Neutrophil (primary cell): ENCODE measurements around the gene MAPK8IP1.
"Not testable (repeated sequence)": the region's sequence is repeated elsewhere in the genome, so short reads cannot be mapped to it uniquely, and the experiment has no call there.

Experiments used
- H3K27ac ChIP-seq: fragments of 200-600 bp; sonication (generic); 2 replicates; pipeline ENCODE4 v1.5.1; 2016; ENCODE audit warnings: mild to moderate bottlenecking, moderate library complexity
- H3K27me3 ChIP-seq: fragments of 200-600 bp; sonication (generic); 2 replicates; pipeline ENCODE4 v1.6.0; 2016; ENCODE audit warnings: mild to moderate bottlenecking
- H3K36me3 ChIP-seq: fragments of 200-600 bp; sonication (generic); 2 replicates; pipeline ENCODE4 v1.5.1; 2017
- H3K4me1 ChIP-seq, 2 experiments: fragments of 200-600 bp in 1 of 2; sonication (generic) in 1 of 2; 1 replicate in 1 of 2; 2 replicates in 1 of 2; pipeline versions ENCODE4 v1.5.1 to v1.6.1; 2013 to 2016; ENCODE audit warnings: low read depth in 1 of 2, low read length in 1 of 2, mild to moderate bottlenecking in 1 of 2, moderate library complexity in 1 of 2; ENCODE audit not compliant: control insufficient read depth in 1 of 2, insufficient read depth in 1 of 2
- H3K4me3 ChIP-seq, 2 experiments: fragments of 200-600 bp in 1 of 2; sonication (generic) in 1 of 2; 1 replicate in 1 of 2; 2 replicates in 1 of 2; pipeline ENCODE4 v1.5.1; 2013 to 2016; ENCODE audit warnings: low read depth in 1 of 2, low read length in 1 of 2, mild to moderate bottlenecking in 1 of 2, moderate library complexity in 1 of 2
- H3K9me3 ChIP-seq: fragments of 200-600 bp; sonication (generic); 2 replicates; pipeline ENCODE4 v1.5.1; 2016
- TF ChIP-seq, protein P1 (sequence below): fragments of 200-600 bp; sonication (generic); IDR thresholded peaks from 2 replicates; pipeline ENCODE4 v1.5.1; 2016; ENCODE audit warnings: antibody characterized with exemption

Gene MAPK8IP1

DNA sequence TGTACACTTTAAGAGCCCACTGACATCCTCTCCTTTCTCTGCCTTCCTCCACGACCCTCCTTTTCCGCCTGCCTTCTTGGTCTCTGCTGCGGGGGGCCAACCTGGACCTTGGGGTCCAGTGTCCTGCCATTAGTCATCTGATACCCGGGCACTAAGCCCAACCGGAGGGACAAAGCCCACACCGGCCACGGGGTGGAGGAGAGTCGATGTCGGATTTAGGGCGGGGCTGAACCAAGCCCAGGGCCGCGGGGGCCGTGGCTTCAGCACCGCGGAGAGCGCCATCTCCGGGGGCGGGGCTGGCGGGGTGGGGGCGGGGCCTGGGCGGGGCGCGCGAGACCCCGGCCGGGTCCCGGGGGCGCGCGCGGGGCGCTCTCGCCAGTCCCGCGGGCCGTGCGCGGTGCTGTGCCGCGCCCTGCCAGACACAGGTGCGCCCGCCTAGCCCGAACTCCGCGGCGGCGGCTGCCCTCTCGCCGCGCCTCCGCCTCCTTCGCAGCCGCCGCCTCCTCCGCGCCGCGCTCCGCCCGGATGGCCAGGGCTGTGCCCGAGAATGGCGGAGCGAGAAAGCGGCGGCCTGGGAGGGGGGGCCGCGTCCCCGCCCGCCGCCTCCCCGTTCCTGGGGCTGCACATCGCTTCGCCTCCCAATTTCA, at the start of gene MAPK8IP1:
TSS of gene MAPK8IP1 (plus strand) at position 378 of the 647 bp plus-strand sequence. CDS start at position 548, 170 bp downstream.
- Histone ChIP-seq H3K27ac (no peak within 1 kb of the TSS), H3K4me3 (peak within 1 kb of the TSS; percentile 38 to 45), H3K4me1 (peaks cover 3 to 8% of the 10 kb centered on the region in 2 experiments), H3K36me3 (peaks cover 22% of the 10 kb centered on the region), H3K9me3 (no peaks in the 10 kb centered on the region), H3K27me3 (peaks cover 59% of the 10 kb centered on the region)
- TF ChIP-seq, protein P1, sequence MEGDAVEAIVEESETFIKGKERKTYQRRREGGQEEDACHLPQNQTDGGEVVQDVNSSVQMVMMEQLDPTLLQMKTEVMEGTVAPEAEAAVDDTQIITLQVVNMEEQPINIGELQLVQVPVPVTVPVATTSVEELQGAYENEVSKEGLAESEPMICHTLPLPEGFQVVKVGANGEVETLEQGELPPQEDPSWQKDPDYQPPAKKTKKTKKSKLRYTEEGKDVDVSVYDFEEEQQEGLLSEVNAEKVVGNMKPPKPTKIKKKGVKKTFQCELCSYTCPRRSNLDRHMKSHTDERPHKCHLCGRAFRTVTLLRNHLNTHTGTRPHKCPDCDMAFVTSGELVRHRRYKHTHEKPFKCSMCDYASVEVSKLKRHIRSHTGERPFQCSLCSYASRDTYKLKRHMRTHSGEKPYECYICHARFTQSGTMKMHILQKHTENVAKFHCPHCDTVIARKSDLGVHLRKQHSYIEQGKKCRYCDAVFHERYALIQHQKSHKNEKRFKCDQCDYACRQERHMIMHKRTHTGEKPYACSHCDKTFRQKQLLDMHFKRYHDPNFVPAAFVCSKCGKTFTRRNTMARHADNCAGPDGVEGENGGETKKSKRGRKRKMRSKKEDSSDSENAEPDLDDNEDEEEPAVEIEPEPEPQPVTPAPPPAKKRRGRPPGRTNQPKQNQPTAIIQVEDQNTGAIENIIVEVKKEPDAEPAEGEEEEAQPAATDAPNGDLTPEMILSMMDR: no peak

DNA sequence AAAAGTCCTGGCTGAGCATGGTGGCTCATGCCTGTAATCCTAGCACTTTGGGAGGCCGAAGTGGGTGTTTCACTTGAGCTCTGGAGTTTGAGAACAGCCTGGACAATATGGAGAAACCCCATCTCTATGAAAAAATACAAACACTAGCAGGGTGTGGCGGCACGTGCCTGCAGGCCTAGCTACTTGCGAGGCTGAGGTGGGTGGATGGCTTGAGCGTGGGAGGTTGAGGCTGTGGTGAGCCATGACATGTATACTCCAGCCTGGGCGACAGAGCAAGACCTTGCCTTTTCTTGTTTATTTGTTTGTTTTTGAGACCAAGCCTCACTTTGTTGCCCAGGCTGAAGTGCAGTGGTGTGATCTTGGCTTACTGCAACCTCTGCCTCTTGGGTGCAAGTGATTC, 46.2 kb upstream of the MAPK8IP1 start:
- Histone ChIP-seq H3K4me3 (no peak overlapping the region), H3K27ac (no peak overlapping the region), H3K36me3 (no peaks in the 10 kb centered on the region), H3K4me1 (peaks cover 4 to 7% of the 10 kb centered on the region in 2 experiments), H3K27me3 (peaks cover 51% of the 10 kb centered on the region), H3K9me3 (no peaks in the 10 kb centered on the region)
- TF ChIP-seq, protein P1: no peak

DNA sequence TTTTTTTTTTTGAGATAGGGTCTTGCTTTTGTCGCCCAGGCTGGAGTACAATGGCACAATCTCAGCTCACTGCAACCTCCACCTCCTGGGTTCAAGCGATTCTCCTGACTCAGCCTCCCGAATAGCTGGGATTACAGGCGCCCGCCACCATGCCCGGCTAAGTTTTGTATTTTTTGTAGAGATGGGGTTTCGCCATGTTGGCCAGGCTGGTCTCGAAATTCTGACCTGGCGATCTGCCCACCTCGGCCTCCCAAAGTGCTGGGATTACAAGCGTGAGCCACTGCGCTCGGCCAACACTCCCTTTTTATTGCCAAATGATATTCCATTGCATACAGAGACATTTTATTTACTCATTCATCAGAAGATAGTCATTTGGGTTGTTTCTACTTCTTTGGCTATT, 45.2 kb upstream of the MAPK8IP1 start:
- not testable (repeated sequence) for H3K36me3 ChIP-seq, H3K27ac ChIP-seq, H3K4me1 ChIP-seq

DNA sequence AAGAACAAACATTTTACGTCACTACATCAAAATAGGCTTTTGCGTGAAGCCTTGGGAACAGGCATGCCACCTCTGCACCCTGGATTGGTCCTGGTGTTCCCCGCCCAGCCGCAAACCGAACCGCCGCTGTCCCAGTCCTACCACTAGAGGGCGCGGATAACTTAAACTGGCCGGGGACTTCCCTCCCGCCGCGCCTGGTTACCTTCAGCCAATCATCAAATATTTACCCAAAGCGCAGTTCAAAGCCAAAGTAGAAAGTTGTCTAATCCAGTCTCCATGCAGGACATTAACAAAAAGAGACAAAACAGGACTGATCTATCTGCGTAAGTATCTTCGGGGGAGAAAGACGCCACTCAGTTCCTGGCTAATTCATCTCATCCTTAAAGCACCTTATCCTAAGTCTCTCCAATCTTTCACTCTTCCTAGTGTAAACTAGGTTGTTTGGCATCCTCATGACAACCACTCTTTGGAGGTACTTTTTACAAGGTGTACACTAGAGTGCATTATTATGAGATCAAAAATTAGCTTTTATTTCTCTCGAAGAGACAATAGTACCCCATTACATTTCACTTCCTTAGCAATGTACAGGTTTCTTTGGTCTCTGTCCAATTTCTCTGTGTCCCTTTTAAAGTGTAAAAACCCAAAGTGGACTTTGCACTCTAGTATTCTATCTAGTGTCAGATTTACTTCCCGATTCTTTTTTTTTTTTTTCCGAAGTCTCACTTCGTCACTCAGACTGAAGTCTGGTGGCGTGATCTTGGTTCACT, 42.1 kb upstream of the MAPK8IP1 start:
- H3K9me3 ChIP-seq: no peaks in the 10 kb centered on the region
- H3K27ac ChIP-seq: no peak overlapping the region
- peaks cover 39% of the 10 kb centered on the region for H3K27me3 ChIP-seq
- TF ChIP-seq, protein P1: peak; percentile 95
- H3K4me3 ChIP-seq: peak overlapping the region; percentile 5 to 21
- no peaks in the 10 kb centered on the region for H3K36me3 ChIP-seq
- H3K4me1 ChIP-seq: peaks cover 20 to 24% of the 10 kb centered on the region in 2 experiments

More for the DNA sequence above, 45.2 kb upstream of the MAPK8IP1 start:
- H3K9me3 ChIP-seq, H3K4me3 ChIP-seq: not testable (repeated sequence)
- H3K27me3 ChIP-seq: peaks cover 46% of the 10 kb centered on the region

DNA sequence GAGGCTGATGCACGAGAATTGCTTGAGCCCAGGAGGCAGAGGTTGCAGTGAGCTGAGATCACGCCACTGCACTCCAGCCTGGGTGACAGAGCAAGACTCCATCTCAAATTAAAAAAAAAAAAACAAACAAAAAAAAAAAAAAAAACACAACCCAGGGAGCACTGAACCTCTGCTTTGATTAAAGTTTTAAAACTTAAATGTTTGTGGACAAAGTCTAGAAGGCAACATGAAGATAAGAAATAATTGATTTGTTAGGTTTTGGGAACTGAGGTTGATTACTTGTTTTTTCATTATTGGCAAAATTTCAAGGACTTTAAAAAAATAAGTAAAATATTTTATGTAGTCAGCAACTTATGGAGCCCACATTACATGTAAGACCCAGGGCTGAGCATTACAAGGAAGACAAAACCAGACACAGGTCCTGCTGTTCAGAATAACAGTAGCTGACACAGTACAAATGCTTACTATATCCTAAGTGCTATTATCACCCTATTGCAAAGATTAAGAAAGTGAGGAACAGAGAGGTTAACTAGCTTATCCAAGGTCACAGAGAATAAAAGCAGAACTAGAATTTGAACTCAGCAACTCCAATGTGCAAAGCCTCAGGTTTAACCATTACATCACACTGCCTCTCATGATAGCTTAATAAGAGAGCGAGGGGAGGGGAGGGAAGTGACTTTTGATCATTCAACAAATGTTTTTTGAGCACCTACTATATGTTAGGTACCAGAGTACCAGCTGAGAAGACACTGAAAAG, 40.5 kb upstream of the MAPK8IP1 start:
- Histone ChIP-seq H3K27ac (no peak overlapping the region), H3K4me1 (peaks cover 23 to 29% of the 10 kb centered on the region in 2 experiments), H3K27me3 (peaks cover 39% of the 10 kb centered on the region), H3K36me3 (no peaks in the 10 kb centered on the region), H3K4me3 (no peak overlapping the region), H3K9me3 (no peaks in the 10 kb centered on the region)
- TF ChIP-seq, protein P1: no peak
